HG03039 (cell line): ENCODE data around the gene FBP1.
A peak's percentile ranks its signal among the peaks of the same experiment; 100 is the strongest.

ENCODE experiments used
- ATAC-seq: cut with Tn5 transposase; IDR thresholded peaks from one replicate; pipeline ENCODE4 v1.9.1; 2021; ENCODE audit warnings: mild to moderate bottlenecking, moderate library complexity; ENCODE audit not compliant: unreplicated experiment

The FBP1 gene

GRCh38 chr9:94657021-94657725, 17.9 kb upstream of the FBP1 start:
- no peak for ATAC-seq

- ATAC-seq, result peak; percentile 99
Measured at GRCh38 chr9:94656200-94656599, 16.9 kb upstream of the FBP1 start.

GRCh38 chr9:94655739-94656138, 16.4 kb upstream of the FBP1 start:
- ATAC-seq, result no peak

GRCh38 chr9:94654165-94654894, 15.0 kb upstream of the FBP1 start:
- no peak for ATAC-seq

- ATAC-seq, result no peak
Measured at GRCh38 chr9:94650949-94651348, 11.6 kb upstream of the FBP1 start.

GRCh38 chr9:94649100-94649819, 9.9 kb upstream of the FBP1 start:
- ATAC-seq, result no peak

GRCh38 chr9:94648185-94648584, 8.9 kb upstream of the FBP1 start:
- ATAC-seq, result no peak

GRCh38 chr9:94645901-94646300, 6.6 kb upstream of the FBP1 start:
- ATAC-seq, result no peak

- no peak for ATAC-seq
Measured at GRCh38 chr9:94644543-94644942, 5.2 kb upstream of the FBP1 start.

GRCh38 chr9:94643741-94644140, 4.4 kb upstream of the FBP1 start:
- ATAC-seq, result no peak

- no peak for ATAC-seq
Measured at GRCh38 chr9:94643176-94643575, 3.9 kb upstream of the FBP1 start.

- no peak for ATAC-seq
Measured at GRCh38 chr9:94642501-94642900, 3.2 kb upstream of the FBP1 start.

GRCh38 chr9:94639999-94640376, 670 bp upstream of the FBP1 start:
- no peak for ATAC-seq

- no peak for ATAC-seq
Measured at GRCh38 chr9:94638335-94639060, 820 bp downstream of the FBP1 start.

- no peak for ATAC-seq
Measured at GRCh38 chr9:94632737-94633136, 6.6 kb downstream of the FBP1 start.

- no peak for ATAC-seq
Measured at GRCh38 chr9:94631599-94631998, 7.7 kb downstream of the FBP1 start.

GRCh38 chr9:94630833-94631232, 8.5 kb downstream of the FBP1 start:
- no peak for ATAC-seq

- ATAC-seq, result no peak
Measured at GRCh38 chr9:94630281-94630680, 9.0 kb downstream of the FBP1 start.

- ATAC-seq, result no peak
Measured at GRCh38 chr9:94627287-94627686, 12.0 kb downstream of the FBP1 start.

GRCh38 chr9:94625835-94626234, 13.5 kb downstream of the FBP1 start:
- no peak for ATAC-seq

- no peak for ATAC-seq
Measured at GRCh38 chr9:94624629-94625028, 14.7 kb downstream of the FBP1 start.
